COLO668 (cell line): ENCODE results near the gene PPP1CB.
A peak's percentile ranks its signal among the peaks of the same experiment; 100 is the strongest.
"Not testable (repeated sequence)": the region's sequence is repeated elsewhere in the genome, so short reads cannot be mapped to it uniquely, and the experiment has no call there.

ENCODE experiments used
- DNase-seq: peaks from one replicate; lab custom pipeline; 2025; ENCODE audit not compliant: unreplicated experiment; lab: John Stamatoyannopoulos, UW

The PPP1CB gene

GRCh38 chr2:28772351-28772750, 20.7 kb downstream of the PPP1CB start:
- DNase-seq = no peak

DNA sequence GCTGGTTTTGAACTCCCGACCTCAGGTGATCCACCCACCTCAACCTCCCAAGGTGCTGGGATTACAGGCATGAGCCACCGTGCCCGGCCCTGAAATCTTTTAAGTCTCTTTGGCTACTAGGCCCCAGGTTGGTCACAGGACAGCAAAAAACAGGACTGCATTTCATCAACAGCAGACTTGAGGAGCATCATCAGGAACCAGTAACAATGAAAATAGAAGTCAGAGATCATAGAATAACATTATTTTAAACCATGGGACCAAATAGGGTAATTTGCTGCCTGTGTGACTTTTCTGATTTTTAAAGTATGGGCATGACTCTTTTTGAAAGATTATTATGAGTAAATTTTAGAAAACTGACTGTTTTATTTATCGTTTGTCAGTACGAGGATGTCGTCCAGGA, 24.8 kb downstream of the PPP1CB start:
- no peak for DNase-seq

- DNase-seq = no peak
Measured at GRCh38 chr2:28778392-28778791, 26.8 kb downstream of the PPP1CB start.

DNA sequence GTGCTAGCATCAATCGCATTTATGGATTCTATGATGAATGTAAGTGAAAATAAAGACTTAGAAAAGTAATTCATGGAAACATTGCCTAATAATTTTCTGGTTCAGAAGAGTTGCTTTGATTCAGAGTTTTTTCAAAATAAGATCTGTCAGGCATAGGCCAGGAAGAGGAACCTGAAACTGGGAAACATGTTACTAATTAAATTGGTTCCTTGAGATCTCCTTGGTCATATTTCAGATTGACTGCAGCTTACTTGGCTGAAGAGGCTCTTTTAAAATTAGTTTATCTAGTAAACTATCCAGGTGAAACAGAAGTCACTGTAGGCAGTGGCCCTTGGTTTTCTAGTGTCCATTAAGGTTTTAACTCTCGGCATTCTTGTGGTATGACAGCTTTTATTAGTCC, 27.4 kb downstream of the PPP1CB start:
- no peak for DNase-seq

- no peak for DNase-seq
Measured at GRCh38 chr2:28780496-28780895, 28.9 kb downstream of the PPP1CB start.

DNA sequence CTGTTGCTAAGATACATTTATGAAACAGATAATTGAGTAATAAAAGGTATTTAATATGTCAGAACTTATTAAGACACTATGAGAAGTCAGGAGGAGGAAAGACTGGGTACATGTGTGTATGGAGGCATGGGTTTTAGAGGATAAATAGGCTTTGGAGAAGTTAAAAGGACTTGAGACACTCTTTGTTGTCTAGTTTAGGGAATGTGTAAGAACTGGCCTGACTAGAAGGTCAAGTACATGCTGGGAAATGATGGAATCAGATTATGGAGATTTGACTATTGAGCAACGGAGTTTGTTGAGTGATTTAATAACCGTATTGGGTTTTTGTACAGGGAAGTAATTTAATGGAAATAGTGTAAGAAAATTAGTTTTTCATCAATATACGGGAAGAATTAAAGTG, 30.8 kb downstream of the PPP1CB start:
- no peak for DNase-seq

DNA sequence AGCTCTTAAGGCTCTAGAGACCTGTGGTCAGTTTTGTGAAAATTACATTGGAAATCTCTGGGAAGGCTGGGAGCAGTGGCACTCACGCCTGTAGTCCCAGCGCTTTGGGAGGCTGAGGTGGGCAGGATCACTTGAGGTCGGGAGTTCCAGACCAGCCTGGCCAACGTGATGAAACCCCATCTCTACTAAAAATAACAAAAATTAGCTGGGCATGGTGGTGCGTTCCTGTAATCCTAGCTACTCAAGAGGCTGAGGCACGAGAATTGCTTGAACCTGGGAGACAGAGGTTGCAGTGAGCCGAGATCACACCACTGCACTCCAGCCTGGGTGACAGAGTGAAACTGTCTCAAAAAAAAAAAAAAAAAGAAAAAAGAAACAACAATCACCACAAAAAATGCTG, 32.9 kb downstream of the PPP1CB start:
- DNase-seq = not testable (repeated sequence)

- DNase-seq = no peak
Measured at GRCh38 chr2:28796620-28797019, 45.0 kb downstream of the PPP1CB start.

DNA sequence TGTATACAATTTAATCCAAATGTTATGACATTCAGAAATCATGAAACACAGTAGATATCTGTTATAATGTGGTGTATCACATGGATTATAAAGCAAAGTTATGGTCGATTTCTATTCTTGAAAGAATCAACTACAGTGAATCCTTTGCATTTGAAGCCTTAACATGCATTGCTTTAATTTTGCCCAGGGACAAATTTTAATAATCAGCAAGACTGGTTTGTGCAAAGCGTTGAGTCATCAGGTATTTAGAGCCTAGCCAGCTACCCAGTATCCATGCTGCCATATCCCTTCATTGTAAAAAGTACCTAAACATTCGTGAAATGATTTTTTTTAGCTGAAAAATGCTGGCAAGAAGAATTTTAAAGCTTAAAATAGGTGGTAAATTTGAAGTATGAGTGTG, 50.1 kb downstream of the PPP1CB start:
- no peak for DNase-seq

GRCh38 chr2:28802975-28803429, 51.4 kb downstream of the PPP1CB start:
- DNase-seq = no peak

DNA sequence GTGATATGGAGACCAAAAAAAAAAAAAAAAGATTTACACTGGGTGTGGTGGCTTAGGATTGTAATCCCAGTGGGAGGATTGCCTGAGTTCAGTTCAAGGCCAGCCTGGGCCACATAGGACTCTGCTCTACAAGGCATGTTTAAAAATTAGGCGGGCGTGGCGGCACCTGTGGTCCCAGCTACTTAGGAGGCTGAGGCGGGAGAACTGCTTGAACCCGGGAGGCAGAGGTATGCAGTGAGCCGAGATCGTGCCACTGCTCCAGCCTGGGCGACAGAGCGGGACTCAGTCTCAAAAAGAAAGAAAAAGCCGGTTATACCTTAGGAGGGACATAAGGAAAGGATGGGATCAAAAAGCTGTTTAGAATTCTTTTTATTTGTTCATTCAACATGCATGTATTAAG, 58.3 kb downstream of the PPP1CB start:
- no peak for DNase-seq

GRCh38 chr2:28810384-28811285, 59.0 kb downstream of the PPP1CB start, which contains the start of gene SPDYA:
Gene SPDYA (plus strand): TSS chr2:28810834. CDS start chr2:28816015, 5,181 bp downstream.
- peak; percentile 83 for DNase-seq

GRCh38 chr2:28818053-28818452, 66.4 kb downstream of the PPP1CB start:
- no peak for DNase-seq

DNA sequence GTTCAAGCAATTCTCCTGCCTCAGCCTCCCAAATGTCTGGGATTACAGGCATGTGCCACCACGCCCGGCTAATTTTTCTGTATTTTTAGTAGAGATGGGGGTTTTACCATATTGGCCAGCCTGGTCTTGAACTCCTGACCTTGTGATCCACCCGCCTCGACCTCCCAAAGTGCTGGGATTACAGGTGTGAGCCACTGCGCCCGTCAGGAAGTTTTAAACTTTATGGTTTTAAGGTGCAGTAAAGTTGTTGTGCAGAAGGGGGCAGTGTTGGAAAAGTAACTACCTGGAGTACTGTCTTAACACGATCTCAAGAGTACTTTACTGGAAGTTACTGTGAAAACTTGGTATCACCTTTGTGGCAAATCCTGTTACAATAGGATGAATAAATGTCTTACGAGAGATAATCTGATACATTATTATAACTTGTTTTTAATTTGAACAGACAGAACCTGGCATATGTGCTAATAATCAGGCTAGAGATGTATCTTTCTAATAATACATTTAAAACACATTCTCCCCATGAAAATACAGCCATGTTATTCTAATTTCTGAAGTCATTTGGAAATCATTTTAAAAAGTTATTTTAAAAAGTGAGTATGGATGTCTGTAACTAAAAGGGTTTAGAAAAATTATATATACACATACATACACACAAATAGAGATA, 69.8 kb downstream of the PPP1CB start:
- peak; percentile 58 for DNase-seq

DNA sequence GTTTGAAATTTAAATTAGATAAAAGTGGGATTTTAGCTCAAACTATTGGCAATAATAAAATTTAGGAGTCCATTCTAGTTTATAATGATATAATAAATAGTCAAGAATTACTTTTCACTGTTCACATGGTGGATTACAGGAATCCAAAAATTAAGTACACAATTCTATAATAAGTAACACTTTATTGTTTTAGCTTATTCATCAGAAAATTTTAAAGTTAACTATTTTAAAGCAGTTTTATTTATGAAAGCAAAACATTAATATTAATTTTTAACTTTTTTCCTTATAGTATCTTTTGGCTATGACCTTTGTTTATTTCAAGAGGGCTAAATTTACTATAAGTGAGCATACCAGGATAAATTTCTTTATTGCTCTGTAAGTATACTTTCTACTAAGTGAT, 70.4 kb downstream of the PPP1CB start:
- DNase-seq = no peak

- no peak for DNase-seq
Measured at GRCh38 chr2:28824207-28824606, 72.6 kb downstream of the PPP1CB start.

GRCh38 chr2:28824870-28825269, 73.2 kb downstream of the PPP1CB start:
- no peak for DNase-seq

DNA sequence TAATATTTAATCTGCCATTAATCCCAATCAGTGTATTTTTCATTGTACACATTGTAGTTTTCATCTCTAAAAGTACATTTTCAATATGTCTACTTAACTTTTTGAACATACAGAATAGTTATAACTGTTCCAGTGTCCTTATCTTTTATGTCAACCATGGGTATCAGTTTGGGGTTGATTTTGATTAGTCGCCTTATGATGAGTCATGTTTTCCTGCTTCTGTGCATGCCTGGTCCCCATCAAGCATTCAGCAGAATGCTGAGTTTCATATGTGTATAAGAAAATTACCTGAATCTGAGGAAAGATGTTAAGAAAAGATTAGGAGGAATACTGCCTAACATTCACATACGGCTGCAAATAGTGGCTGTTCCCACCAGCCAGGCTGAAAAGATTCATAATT, 76.8 kb downstream of the PPP1CB start:
- no peak for DNase-seq

DNA sequence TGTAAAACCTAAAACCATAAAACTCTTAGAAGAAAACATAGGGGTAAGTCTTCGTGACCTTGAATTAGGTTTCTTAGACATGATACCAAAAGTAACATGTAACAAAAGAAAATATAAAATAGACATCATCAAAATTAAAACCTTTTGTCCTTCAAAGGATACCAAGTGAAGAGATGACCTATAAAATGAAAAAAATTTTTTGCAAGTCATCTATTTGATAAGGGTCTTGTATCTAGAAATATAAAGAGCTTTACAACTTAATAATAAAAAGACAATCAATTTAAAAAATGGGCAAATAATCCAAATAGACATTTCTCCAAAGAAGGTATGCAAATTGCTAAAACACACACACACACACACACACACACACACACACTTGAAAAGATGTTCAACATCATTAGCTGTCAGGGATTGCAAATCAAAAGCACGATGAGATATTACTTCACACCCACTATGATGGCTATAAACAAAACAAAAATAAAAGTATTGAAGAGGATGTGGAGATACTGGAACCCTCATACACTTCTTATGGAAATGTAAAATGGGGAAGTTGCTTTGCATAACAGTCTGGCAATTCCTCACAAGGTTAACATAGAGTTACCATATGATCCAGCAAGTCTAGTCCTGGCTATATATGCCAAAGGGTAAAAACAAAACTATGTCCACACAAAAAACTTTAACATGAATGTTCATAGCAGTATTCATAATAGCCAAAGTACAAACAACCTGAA, 82.3 kb downstream of the PPP1CB start:
- no peak for DNase-seq

GRCh38 chr2:28835781-28836180, 84.2 kb downstream of the PPP1CB start:
- no peak for DNase-seq

DNA sequence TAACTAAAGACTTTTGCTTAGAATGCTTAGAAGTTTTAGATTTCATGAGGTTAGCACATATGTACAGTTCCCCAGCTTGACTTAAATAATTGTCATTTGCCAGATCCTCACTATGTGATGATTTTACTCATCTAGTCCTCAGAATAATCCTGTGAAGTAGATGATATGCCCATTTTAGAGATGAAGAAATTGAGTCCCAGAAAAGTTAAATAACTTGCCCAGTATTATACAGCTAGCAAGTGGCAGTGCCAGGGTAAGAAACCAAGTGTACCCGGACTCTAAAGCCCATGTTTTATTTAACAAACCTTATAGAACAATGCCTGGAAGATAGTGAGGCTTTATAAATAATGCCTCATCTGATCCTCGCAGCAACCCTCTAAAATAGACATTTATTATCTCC, 87.3 kb downstream of the PPP1CB start:
- DNase-seq = no peak

DNA sequence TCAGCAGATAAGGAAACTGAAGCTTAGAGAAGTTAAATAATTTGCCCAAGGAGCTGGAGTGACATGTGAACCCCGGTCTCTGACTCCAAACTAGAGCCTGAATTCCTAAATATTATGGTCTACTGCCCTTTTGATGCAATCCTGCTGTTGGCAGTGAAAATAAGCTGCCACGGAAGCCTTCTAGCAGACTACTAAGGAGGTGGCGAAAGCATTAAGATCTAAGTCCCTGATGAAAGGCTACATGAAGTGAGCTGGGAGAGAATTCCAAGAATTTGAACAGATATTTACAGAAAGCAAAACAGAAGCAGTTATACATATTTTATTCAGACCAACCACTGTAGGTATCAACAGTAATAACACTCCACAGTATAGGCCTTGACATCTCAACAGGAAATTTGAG, 90.4 kb downstream of the PPP1CB start:
- no peak for DNase-seq
